Nephron progenitor cell (in vitro differentiated cells): ENCODE results near the gene ZNF236.
A peak's percentile ranks its signal among the peaks of the same experiment; 100 is the strongest.

Source experiments
- DNase-seq: peaks from one replicate; pipeline ENCODE4 v3.0.0; 2021
- H3K27ac Mint-ChIP-seq: 2 replicates; pipeline ENCODE4 v1.8.0; 2021; ENCODE audit warnings: mild to moderate bottlenecking, moderate library complexity, mixed read lengths
- H3K27me3 Mint-ChIP-seq: 2 replicates; pipeline ENCODE4 v1.8.0; 2021; ENCODE audit warnings: mild to moderate bottlenecking, low read depth, mixed read lengths; ENCODE audit not compliant: poor library complexity
- H3K36me3 Mint-ChIP-seq: 2 replicates; pipeline ENCODE4 v1.8.0; 2021; ENCODE audit warnings: low read depth, mixed read lengths
- H3K4me1 Mint-ChIP-seq: 2 replicates; pipeline ENCODE4 v1.8.0; 2021; ENCODE audit warnings: mixed read lengths
- H3K4me3 Mint-ChIP-seq: 2 replicates; pipeline ENCODE4 v1.8.0; 2021; ENCODE audit warnings: mild to moderate bottlenecking, moderate library complexity, mixed read lengths
- H3K9me3 Mint-ChIP-seq: 2 replicates; pipeline ENCODE4 v1.8.0; 2021; ENCODE audit warnings: mild to moderate bottlenecking, moderate library complexity, mixed read lengths
- CTCF ChIP-seq: fragments of 200-600 bp; sonication (generic); IDR thresholded peaks from 2 replicates; pipeline ENCODE4 v1.5.0; 2021; ENCODE audit warnings: antibody characterized with exemption

The ZNF236 gene

DNA sequence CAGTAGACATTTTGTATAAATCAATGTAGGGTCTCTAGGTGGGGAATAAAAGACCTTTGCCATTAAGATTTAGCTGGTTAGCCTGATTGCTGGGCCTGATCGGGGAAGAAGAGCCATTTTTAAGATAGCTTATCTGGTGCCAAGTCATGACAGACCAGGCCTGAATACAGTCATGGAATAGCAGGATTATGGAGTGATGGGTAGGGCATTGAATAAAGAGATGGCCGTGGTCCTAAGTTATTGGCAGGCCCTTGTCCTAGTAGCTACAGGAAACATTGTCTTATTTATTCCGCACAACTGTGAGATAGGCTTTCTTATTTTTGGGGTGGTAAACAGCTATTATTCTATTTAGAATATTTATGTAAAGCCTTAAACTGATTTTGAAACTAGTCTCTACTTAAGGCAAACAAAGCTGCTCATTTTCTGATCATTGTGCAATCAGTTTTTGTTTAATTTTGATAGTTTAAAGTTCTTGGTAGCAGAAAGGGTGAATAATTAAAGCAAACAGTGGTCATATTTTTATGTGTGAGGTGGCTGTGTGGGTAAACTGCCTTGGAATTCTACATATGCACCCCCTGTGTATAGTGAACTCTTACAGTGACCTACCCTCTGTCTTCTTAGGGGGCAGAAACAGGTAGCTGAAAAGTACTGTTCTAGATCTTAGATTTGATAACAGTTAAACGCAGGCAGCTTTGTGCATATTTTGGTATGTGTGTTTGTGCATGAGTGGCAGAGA is 22.6 kb downstream of the ZNF236 start:
- Mint-ChIP-seq H3K9me3 (no peaks in the 10 kb centered on the region), H3K4me1 (peaks cover 16% of the 10 kb centered on the region), H3K4me3 (no peak overlapping the region), H3K27ac (no peak overlapping the region), H3K36me3 (peaks cover 4% of the 10 kb centered on the region), H3K27me3 (no peaks in the 10 kb centered on the region)
- TF ChIP-seq CTCF, result no peak
- no peak for DNase-seq

- Mint-ChIP-seq H3K27me3 (no peaks in the 10 kb centered on the region), H3K4me3 (no peak overlapping the region), H3K4me1 (peaks cover 10% of the 10 kb centered on the region), H3K9me3 (no peaks in the 10 kb centered on the region), H3K27ac (no peak overlapping the region), H3K36me3 (peaks cover 6% of the 10 kb centered on the region)
- no peak for DNase-seq
- no peak for TF ChIP-seq CTCF
Observed at GRCh38 chr18:76846217-76846616, 23.9 kb downstream of the ZNF236 start.

GRCh38 chr18:76847916-76848315 is 25.6 kb downstream of the ZNF236 start:
- TF ChIP-seq CTCF, result no peak
- no peaks in the 10 kb centered on the region for H3K27me3 Mint-ChIP-seq
- no peak overlapping the region for H3K4me3 Mint-ChIP-seq
- DNase-seq, result no peak
- H3K36me3 Mint-ChIP-seq, result peaks cover 23% of the 10 kb centered on the region
- no peak overlapping the region for H3K27ac Mint-ChIP-seq
- H3K9me3 Mint-ChIP-seq, result no peaks in the 10 kb centered on the region
- H3K4me1 Mint-ChIP-seq, result peaks cover 9% of the 10 kb centered on the region

DNA sequence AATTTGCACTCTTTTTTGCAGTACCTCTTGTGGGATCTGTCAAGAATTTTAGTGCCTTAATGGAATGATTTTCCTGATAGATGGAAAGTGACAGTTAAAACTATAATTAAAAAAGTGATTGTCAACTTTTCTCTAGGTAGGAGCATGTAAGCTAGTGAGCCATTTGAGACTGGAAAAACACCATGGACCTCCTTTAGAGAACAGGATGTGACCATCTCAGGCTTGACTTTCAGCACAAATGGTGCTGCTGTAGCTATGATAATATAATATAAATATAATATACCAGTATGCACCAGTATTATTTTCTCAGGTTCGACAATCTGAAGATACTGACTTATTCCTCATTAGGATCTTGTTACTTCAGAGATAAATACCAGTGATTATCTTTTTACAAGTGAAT is 27.8 kb downstream of the ZNF236 start:
- Mint-ChIP-seq H3K36me3 (peaks cover 33% of the 10 kb centered on the region), H3K27ac (no peak overlapping the region), H3K9me3 (no peaks in the 10 kb centered on the region), H3K27me3 (no peaks in the 10 kb centered on the region), H3K4me3 (no peak overlapping the region), H3K4me1 (no peaks in the 10 kb centered on the region)
- no peak for DNase-seq
- TF ChIP-seq CTCF, result no peak

- TF ChIP-seq CTCF, result no peak
- DNase-seq, result no peak
- Mint-ChIP-seq H3K27ac (peak overlapping the region; percentile 61), H3K4me1 (peaks cover 5% of the 10 kb centered on the region), H3K4me3 (no peak overlapping the region), H3K9me3 (no peaks in the 10 kb centered on the region), H3K27me3 (peaks cover 2% of the 10 kb centered on the region), H3K36me3 (peaks cover 45% of the 10 kb centered on the region)
Observed at GRCh38 chr18:76855594-76855993, 33.2 kb downstream of the ZNF236 start.

DNA sequence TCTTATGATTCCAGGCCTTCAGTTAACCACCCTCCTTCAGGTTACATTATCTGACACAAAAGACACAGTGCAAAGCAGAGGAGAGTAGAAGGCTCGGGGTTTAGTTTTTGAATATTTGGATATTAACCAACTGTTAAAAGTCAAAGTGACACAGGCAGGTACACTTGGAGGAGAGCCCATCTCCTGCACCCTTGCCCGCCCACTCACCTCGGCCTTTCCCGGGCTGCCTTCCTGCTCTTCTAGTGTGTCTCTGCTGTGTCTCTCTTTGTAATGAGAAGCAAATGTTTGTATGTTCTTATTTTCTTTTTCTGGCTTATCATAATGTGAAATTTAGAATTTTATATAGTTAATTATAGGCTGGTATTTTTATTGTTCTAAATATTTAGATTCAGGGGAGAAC is 35.1 kb downstream of the ZNF236 start:
- Mint-ChIP-seq H3K36me3 (peaks cover 46% of the 10 kb centered on the region), H3K4me1 (peaks cover 5% of the 10 kb centered on the region), H3K27ac (peak overlapping the region; percentile 74), H3K9me3 (no peaks in the 10 kb centered on the region), H3K27me3 (peaks cover 2% of the 10 kb centered on the region), H3K4me3 (no peak overlapping the region)
- TF ChIP-seq CTCF, result no peak
- DNase-seq, result no peak
